Measurements from ENCODE around the gene IER5L.

Gene IER5L

GRCh38 chr9:129160712-129161533 lies 17.1 kb downstream of the IER5L start:
- DNase-seq (ENCODE audit: low read depth) = no peak

GRCh38 chr9:129156163-129156562 lies 21.9 kb downstream of the IER5L start:
- DNase-seq (ENCODE audit: low read depth) = no peak

GRCh38 chr9:129154866-129155477 lies 23.1 kb downstream of the IER5L start:
- no peak for DNase-seq (ENCODE audit: low read depth)

- no peak for DNase-seq (ENCODE audit: low read depth)
Observed at GRCh38 chr9:129151469-129151868, 26.6 kb downstream of the IER5L start.

- no peak for DNase-seq (ENCODE audit: low read depth)
Observed at GRCh38 chr9:129150672-129151211, 27.3 kb downstream of the IER5L start.

- no peak for DNase-seq (ENCODE audit: low read depth)
Observed at GRCh38 chr9:129150122-129150521, 27.9 kb downstream of the IER5L start.

- no peak for DNase-seq (ENCODE audit: low read depth)
Observed at GRCh38 chr9:129149442-129149841, 28.6 kb downstream of the IER5L start.

- no peak for DNase-seq (ENCODE audit: low read depth)
Observed at GRCh38 chr9:129148463-129149204, 29.4 kb downstream of the IER5L start.

- no peak for DNase-seq (ENCODE audit: low read depth)
Observed at GRCh38 chr9:129146441-129146941, 31.6 kb downstream of the IER5L start.

GRCh38 chr9:129145841-129146292 lies 32.2 kb downstream of the IER5L start:
- peak; percentile 76 for DNase-seq (ENCODE audit: low read depth)

GRCh38 chr9:129145316-129145715 lies 32.7 kb downstream of the IER5L start:
- DNase-seq (ENCODE audit: low read depth) = no peak

- no peak for DNase-seq (ENCODE audit: low read depth)
Observed at GRCh38 chr9:129143031-129143927, 34.8 kb downstream of the IER5L start.

- no peak for DNase-seq (ENCODE audit: low read depth)
Observed at GRCh38 chr9:129142138-129142935, 35.7 kb downstream of the IER5L start.

GRCh38 chr9:129141066-129142041 lies 36.7 kb downstream of the IER5L start:
- DNase-seq (ENCODE audit: low read depth) = peak; percentile 85

- DNase-seq (ENCODE audit: low read depth) = no peak
Observed at GRCh38 chr9:129140397-129141065, 37.5 kb downstream of the IER5L start.

GRCh38 chr9:129139993-129140396 lies 38.1 kb downstream of the IER5L start:
- peak; percentile 98 for DNase-seq (ENCODE audit: low read depth)

- DNase-seq (ENCODE audit: low read depth) = no peak
Observed at GRCh38 chr9:129139233-129139992, 38.6 kb downstream of the IER5L start.

Data from non-pigmented ciliary epithelial cell (primary cell).